Muscle of back (tissue), 11 donors: ENCODE data around the gene CHD2. TPM values are rescaled to one million over a fixed set of nuclear protein-coding genes. Genes with fewer than 3 reads are reported as not detected.
A peak's percentile ranks its signal among the peaks of the same experiment; 100 is the strongest.

Experiments
- DNase-seq, 3 donors: peaks; one replicate each; pipeline versions ENCODE4 v3.0.0 to v3.0.0-alpha.2; 2013
- polyA plus RNA-seq, 10 donors: library from polyadenylated mRNA; unstranded; fragments of 120-200 nt; gene quantifications; one replicate each; pipeline ENCODE4 v1.2.1, GENCODE V29; 2013; ENCODE audit not compliant: insufficient read length in 10 of 10

Gene CHD2
- polyA plus RNA-seq, 10 donors: 46.2 to 78.9 (median 61.4) TPM

DNA sequence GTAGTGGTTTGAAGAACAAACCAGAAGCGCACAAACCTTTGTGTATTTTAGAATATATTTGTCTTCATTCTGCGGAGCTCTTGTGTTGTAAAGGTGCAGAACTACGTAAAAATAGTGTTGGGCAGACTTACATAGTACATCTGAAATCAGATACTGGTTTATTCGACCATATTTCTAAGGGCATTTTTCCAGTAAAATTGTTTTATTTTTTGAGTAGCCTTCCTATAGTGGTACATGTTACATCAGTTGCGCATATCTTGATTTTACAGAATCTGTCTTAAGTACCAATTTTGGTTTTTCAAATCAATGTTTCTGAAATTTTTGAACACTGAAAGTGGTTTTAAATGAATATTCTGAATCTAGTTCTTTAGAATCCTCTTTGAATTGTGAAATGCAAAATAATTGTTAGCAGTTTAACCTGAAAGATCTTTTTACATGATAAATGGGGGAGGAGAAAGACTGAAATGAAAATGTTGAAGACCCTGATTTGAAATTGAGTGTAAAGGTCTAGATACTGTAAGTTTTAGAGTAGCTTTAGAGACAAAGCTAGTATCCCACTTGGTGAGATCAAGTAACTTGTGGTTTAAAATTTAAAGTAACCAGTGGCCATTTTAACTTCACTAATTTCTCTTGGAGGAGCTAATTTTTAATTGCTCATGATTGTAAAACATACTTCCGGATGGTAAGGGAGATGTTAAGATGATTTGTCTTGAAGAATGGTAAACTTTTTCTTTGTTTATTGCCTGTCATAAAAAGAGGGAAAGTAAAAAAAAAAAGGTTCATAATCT lies 15.5 kb upstream of the CHD2 start:
- peak in 1 of 3 donors; percentile 73 for DNase-seq

DNA sequence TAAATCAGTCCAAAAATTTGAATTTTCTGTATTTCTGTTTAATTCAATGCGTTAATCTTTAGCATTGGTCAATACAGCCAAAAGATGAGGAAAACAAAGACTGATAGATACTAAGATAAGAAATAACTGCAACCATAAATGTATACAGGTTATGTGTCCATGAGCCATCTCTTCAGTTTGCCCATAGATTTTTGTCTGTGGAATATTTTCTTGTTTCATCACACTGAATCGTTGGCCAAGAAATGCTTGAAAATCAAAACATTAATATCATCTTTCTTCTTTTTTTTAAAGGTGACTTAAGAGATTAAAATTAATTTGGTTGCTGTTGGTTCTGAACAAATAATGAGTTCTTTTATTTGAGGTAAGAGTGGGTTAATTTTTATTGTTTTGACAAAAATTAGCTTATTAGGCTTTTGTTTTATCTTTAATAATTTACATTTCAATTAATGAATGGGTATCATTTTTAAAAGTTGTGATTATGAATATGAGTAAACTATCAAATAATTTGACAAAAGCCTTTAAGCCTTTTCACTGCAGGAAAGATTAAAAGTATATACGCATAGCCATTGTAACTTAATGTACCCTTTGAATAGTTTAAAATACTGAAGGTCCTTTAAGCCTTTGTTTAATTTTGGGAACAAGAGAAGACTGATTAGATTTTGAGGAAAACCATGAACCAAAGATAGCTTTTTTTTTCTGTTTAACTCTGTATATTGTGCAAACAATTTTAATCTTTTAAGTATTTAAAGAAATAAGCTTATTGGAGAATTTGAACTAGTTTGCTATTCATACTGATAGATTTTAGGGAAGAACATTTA lies 14.7 kb upstream of the CHD2 start:
- peak in 1 of 3 donors; percentile 66 for DNase-seq

DNA sequence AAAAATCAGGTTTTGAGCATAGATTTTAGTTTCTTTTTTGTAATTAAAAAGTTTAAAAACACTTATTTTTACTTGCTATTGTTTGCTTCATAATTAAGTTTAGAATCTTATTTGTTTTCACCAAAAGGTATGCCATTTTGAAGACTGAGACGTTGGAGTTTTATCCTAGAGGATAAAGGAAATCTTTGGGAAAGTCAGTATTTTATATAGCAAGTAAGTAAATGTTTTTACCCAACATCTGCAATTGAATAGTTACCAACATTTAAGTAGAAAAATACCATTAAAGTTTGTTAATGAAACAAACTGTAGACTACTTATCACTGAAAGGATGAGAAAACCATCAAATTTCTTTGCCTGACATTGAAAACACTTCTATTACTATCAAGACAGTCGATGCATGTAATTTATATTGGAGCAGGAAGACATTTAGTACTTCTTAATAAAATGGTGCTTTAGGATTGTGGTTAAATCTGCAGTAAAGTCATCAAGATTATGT lies 14.0 kb upstream of the CHD2 start:
- peak in 1 of 3 donors; percentile 69 for DNase-seq

DNA sequence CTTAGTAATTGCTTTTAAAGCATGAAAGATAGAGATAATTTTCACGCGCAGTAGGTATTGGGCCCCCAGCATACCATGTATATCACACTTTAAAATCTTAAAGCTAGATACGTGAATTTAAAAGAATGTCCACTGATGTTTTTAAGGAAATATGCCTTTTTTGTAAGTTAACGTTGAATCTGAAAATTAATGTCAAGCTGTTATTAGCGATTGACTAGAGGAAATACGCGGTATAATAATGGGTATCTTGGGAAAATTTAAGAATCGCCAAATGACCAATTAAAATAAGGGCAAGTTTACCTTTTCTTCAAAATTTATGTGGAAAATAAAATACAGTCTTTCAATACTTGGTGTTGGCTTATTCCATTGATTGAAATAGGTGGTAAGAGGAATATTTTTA lies 13.3 kb upstream of the CHD2 start:
- DNase-seq: peak in 1 of 3 donors; percentile 42

DNA sequence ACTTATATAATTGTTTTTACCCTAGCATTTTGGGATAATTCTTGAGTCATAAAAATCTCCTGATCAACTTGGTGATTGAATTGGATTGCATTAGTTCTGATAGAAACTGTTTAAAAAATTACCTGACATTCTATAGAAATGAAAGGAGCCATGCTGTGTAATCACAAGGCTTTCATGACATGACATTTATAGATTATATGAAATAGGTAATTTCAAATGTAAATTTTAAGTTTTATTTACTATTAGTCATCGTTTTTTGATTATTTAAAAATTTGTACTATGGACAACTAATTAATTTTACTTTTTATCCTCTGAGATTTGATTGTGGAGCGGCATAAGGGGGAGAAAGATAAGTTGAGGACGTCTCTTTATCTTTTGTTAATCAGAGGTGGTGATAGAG lies 12.3 kb upstream of the CHD2 start:
- DNase-seq: peak in 1 of 3 donors; percentile 24

DNA sequence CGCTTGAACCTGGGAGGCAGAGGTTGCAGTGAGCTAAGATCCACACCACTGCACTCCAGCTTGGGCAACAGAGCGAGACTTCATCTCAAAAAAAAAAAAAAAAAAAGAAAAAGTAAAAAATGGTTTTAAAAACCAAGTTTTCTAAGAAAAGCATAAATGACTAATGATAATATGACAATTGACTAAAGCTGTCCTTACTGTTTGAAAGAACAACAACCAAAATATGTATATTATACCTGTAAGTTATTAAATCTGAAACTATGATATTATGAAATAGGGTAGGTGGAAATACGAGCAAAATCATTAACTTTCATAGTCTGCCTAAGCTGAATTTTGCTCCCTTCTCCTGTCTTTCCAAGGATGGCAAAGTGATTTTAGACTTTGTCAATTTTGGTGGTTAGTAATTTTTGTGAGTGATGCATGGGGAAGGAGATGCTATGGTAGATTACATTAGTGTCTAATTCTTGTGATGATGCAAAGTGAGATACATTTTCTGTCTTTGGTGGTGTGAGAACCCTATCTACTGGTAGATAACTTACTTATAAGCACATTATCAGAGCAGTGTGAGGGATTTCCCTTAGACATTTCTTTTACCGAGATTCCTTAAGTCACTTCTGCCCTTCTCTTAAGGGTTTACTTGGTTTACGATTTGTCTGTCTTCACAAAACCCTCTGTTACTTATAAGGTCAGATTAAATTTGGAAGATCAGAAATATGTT lies 10.6 kb upstream of the CHD2 start:
- DNase-seq: no peak

DNA sequence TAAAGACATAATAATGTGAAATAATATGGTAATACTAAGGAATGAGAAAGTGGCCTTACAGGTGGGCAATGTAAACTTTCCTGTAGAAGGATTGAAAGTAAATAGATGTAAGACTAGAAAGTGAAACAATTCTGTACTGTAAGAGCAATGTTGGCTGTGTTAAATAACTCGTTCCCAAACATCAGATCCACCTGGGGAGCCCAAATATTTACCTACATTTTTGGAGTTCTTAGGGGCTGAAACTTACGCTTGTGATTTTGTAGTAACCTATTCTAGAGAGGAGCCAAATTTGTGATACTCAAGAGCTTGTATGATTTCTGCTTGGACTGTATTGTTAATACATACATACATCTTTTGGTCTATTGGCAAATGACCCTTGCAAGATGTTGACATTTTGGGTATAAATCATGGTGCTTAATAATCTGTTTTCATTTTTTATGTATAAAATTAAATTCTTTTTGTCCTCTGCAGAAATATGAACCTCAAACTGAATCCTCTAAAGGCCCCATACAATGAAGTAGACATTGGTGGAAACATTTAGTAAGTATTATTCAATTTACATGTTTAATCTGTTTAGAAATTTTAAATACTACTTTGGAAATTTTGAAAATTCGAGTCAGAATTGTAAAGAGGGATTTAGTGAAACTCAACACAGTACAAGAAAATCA lies 8.5 kb upstream of the CHD2 start:
- no peak for DNase-seq

DNA sequence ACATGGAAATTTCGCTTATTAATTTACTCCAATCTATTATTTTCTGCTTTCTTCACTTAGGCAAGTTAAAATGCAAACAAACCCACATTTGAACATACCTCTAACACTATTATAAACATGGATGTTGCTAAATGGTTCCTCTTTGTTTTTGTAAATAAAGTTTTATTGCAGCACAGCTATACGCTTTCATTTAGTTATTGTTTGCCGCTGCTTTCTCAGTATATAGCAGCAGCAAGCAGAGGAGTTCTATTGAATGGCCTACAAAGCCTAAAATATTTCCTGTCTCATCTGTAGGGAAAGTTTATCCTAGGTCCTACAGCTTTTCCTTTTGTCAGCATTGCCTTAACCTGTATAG lies 7.9 kb upstream of the CHD2 start:
- DNase-seq: peak in 1 of 3 donors; percentile 2

GRCh38 chr15:92893200-92893599 lies 6.9 kb upstream of the CHD2 start:
- DNase-seq: no peak

GRCh38 chr15:92896561-92896960 lies 3.6 kb upstream of the CHD2 start:
- DNase-seq: peak in 1 of 3 donors; percentile 29

- DNase-seq: no peak
Observed at GRCh38 chr15:92897620-92898019, 2.5 kb upstream of the CHD2 start.

GRCh38 chr15:92898988-92899582 lies 1.0 kb upstream of the CHD2 start:
- no peak for DNase-seq

- no peak for DNase-seq
Observed at GRCh38 chr15:92899601-92899947, 550 bp upstream of the CHD2 start.

- DNase-seq: no peak
Observed at GRCh38 chr15:92900731-92901071, 577 bp downstream of the CHD2 start.

GRCh38 chr15:92901072-92901761 lies 1.1 kb downstream of the CHD2 start:
- DNase-seq: peak in 1 of 3 donors; percentile 78

DNA sequence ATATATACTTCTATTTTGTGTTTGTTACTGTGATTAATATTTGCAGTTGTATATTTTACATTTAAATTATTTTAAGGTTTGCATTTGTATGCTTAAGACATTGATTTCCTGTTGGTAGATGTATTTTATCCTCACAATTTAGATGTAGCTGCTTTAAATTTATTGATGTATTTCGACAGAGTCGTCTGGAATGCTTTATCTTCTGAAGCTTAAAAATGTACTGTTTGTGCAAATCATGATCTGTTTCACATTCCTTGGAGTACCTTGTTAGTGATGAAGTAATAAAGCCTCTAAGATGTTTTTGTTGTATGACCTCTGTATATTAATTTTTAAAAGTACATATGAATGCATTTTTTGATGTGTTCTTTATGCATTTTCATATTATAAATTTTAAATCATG lies 1.9 kb downstream of the CHD2 start:
- no peak for DNase-seq

DNA sequence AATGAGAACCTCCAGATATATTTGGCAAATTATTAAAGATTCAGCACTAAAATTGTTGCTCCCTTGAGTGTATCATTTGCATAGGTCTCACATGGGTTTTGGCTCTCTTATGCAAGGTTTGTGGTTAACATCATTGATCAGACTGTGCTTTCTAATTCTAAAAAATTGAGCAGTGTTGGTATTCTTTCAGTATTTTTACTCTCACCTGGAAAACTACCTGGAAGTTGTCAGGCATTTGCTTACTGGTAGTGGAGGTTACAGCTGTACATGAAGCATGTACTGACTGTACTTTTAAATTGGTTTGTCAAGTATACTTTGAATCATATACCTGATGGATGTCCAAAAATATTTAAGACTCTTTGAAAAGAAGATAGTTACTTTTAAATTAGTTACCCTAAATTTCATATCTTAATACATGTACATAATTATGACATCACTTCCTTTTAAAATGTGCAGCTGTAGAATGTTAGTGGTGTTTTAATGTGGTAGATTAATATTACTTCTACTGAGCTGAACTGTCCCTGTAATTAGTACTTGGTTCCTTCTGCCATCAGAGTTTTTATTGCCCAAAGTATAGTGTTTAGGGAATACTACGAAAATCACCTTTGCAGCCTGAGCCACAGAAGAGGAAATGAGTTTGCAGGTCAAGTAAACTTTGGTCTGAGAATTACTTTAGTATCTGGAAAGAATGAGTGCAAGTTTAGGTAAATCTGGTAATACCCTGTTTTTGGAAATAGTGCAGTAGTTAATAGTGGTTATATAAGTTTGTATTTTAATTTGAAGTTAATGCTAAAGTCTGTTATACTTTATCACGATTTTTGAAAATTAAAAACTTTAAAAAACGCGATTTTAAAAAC lies 2.8 kb downstream of the CHD2 start:
- peak in 1 of 3 donors; percentile 64 for DNase-seq

- DNase-seq: no peak
Observed at GRCh38 chr15:92903631-92903965, 3.5 kb downstream of the CHD2 start.

DNA sequence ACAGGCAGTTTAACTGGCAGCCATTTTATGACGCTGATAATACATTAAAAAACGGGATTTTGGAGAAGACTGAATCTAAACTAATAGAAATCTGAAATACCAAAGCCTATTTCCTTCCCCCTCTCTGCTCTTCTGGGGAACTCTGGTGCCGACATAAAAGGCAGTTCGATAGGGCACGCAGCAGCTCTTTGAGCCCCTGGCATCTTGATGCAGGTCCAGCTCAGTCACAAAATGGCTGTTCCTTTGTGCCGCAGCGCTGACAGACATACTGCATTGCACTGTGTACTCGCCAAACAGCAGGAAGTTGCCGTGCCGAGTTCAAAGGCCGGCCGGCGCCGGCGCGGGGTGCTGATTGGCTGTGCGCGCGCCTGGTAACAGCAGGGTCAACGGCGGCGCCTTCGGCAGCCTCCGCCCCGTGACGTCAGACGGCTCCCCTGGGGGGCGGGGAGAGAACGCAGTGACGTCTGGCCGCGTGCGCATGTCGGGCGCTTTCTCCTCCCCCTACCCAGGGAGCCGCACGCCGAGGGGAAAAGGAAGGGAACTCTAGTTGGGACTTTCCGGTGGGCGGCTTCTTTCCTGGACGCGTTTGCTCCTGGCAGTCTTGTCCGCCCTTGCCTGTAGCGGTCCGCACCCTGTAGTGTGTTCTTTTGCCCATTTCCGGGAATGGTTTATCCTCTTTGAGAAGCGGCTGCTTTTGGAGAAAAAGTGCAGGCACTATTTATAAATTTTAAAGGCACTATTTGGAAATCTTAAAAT lies 4.0 kb downstream of the CHD2 start:
- peak; percentile 99 to 100 (median 99) for DNase-seq
